Measurements from ENCODE around the gene RD3L. TPM values are rescaled to one million over a fixed set of nuclear protein-coding genes. Genes with fewer than 3 reads are reported as not detected.

RD3L gene
- total and polyA plus RNA-seq, 8 donors = not detected

DNA sequence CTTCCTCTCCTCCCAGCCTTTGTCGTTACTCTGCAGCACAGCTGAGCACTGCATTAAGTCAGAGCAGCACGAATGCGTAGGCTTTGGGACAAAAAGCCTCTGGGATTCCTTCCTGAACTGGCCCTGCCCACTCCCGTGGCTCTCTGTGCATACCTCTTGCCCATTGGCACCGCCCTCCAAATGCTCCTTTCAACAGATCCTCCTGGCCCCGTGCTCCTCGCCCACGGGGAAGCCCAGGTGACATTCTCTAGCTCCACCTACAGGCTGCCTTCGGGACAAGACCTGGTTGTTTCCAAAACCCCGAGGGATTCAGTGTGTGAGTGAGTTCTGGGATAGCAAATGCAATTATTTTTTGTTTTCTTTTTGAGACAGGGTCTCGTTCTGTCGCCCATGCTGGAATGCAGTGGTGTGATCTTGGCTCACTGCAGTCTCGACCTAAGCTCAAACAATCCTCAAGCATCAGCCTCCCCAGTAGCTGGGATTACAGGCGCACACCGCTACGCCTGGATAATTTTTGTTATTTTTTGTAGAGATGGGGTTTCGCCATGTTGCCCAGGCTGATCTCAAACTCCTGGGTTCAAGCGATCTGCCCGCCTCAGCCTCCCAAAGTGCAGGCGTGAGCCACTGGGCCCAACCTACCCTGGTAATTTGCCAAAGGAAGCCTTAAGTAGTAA lies 31.9 kb downstream of the RD3L start:
- H3K27ac ChIP-seq = peak overlapping the region in 2 of 4 donors; percentile 30 to 39
- H3K4me1 ChIP-seq = peaks cover 0 to 4% (median 0%) of the 10 kb centered on the region in 3 donors
- DNase-seq (peak; percentile 83 to 93 (median 88)), FAIRE-seq (no peak), ATAC-seq (peak; percentile 98 to 100 (median 99))
- peaks cover 0 to 29% (median 8%) of the 10 kb centered on the region in 3 donors for H3K36me3 ChIP-seq
- intact Hi-C loops (cut with DNase I) = loop anchor here in 2 of 3 donors (5.0 to 10.0 kb wide), 3 partner anchors 103 to 346 kb away; partner anchors contain the start of genes BAG5 (in 1 of the 2) and COA8 (in 1 of the 2)
- TF ChIP-seq, protein P1, sequence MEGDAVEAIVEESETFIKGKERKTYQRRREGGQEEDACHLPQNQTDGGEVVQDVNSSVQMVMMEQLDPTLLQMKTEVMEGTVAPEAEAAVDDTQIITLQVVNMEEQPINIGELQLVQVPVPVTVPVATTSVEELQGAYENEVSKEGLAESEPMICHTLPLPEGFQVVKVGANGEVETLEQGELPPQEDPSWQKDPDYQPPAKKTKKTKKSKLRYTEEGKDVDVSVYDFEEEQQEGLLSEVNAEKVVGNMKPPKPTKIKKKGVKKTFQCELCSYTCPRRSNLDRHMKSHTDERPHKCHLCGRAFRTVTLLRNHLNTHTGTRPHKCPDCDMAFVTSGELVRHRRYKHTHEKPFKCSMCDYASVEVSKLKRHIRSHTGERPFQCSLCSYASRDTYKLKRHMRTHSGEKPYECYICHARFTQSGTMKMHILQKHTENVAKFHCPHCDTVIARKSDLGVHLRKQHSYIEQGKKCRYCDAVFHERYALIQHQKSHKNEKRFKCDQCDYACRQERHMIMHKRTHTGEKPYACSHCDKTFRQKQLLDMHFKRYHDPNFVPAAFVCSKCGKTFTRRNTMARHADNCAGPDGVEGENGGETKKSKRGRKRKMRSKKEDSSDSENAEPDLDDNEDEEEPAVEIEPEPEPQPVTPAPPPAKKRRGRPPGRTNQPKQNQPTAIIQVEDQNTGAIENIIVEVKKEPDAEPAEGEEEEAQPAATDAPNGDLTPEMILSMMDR (IDR thresholded peaks at IDR 0.05) = peak; percentile 44 to 83 (median 68)
- H3K4me3 ChIP-seq = no peak overlapping the region
- H3K27me3 ChIP-seq = no peaks in the 10 kb centered on the region
- no peaks in the 10 kb centered on the region for H3K9me3 ChIP-seq
- 19 to 22% methylated on average over 20 of the region's 20 CpGs for WGBS, 2 donors

DNA sequence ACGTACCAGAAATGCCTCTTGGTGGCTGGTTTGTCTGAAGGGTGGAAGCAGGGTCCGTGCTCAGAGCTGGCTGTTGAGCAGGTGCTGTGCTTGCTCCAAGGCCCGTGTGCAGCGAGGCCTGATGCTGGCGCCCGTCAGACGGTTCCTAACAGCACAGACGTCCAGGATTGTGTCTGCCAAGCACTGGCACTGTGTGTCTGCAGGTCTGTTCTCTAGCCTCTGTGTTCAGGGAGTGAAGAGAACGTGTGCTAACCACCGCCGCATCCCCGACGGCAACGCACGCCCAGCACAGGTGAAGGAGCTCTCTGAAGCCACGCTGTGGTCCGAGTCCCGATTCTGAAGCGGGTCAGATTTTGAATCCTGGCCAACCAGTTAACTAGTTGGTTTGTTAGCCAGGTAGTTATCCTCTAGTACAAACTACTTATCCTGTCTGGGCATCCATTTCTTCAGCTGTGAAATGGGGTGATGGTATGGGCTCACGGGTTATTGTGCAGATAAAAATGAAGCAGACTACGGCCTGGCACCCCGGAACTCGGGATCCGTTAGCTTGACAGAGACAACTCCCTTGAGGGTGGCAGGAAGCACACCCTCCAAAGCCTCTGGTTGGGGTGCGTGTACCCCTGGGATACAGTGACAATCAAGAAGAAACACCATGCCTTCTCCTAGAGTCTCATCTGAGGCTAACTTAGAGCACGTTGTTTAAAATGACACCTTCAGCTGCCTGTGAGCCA lies 32.6 kb downstream of the RD3L start:
- H3K9me3 ChIP-seq = no peaks in the 10 kb centered on the region
- ATAC-seq = no peak
- FAIRE-seq = no peak
- WGBS, 2 donors = 75 to 83% methylated on average over 26 of the region's 26 CpGs
- peaks cover 0 to 4% (median 0%) of the 10 kb centered on the region in 3 donors for H3K4me1 ChIP-seq
- H3K4me3 ChIP-seq = no peak overlapping the region
- H3K36me3 ChIP-seq = peaks cover 0 to 29% (median 8%) of the 10 kb centered on the region in 3 donors
- TF ChIP-seq, protein P1 (IDR thresholded peaks at IDR 0.05) = no peak
- peak in 1 of 6 donors; percentile 60 for DNase-seq
- H3K27me3 ChIP-seq = no peaks in the 10 kb centered on the region
- intact Hi-C loops (cut with DNase I) = loop anchor here in 2 of 3 donors (5.0 to 10.0 kb wide), 3 partner anchors 102 to 345 kb away; partner anchors contain the start of genes BAG5 (in 1 of the 2) and COA8 (in 1 of the 2)
- peak overlapping the region in 2 of 4 donors; percentile 30 to 39 for H3K27ac ChIP-seq

DNA sequence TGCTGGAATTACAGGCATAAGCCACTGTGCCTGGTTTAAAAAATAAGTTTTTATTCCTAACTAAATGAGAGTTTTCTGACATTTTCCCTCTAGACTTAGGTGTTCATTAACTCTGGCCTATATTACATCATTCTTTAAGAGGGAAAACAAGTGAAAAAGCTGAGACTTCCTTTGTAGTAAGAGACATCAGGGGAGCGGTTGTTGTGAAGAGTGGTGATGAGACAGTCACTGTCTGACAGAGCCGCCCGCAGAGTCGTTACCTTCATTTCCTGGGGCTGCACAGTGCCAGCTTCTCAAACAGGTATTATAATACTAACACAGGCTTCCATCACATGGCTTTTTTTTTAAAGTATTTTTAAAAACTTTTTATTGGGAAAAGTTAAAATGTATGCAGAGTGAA lies 33.7 kb downstream of the RD3L start:
- TF ChIP-seq, protein P1 (IDR thresholded peaks at IDR 0.05) = no peak
- 91 to 92% methylated on average over 4 of the region's 4 CpGs for WGBS, 2 donors
- Histone ChIP-seq H3K27me3 (no peaks in the 10 kb centered on the region), H3K4me1 (peaks cover 0 to 4% (median 0%) of the 10 kb centered on the region in 3 donors), H3K4me3 (no peak overlapping the region), H3K36me3 (peaks cover 0 to 20% (median 4%) of the 10 kb centered on the region in 3 donors), H3K9me3 (no peaks in the 10 kb centered on the region), H3K27ac (no peak overlapping the region)
- DNase-seq (peak in 1 of 6 donors; percentile 6), ATAC-seq (no peak), FAIRE-seq (no peak)
- intact Hi-C loops (cut with DNase I) = no loop called here

DNA sequence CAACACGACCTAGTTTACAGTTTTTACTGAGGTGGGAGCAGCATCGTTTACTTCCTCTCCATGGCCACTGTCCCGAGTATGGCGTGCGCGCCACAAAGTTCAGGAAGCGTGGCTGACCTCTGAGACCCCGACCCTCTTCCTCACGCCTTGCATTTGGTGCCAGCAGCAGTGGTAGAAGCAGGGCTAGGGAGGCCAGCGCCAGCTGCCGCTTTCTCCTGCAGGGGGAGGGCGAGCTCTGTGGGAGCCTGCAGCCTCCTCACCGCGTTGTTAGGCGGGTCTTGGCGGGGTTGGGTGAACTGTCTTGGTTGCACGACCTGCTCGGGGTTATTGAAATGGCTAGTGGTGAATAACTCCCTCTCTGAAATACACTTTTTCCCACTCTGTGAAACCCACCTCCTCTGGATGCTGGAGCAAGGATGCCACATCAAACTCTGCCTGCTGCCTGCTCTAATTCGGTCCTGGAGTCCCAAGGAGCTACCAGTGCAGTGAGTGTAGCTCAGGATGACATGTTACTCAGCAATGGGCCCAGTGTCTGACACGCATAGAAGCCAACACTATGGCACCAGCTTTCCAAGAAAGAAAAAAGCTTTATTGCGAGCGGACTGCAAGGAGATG lies 36.4 kb downstream of the RD3L start:
- intact Hi-C loops (cut with DNase I) = no loop called here
- H3K36me3 ChIP-seq = no peaks in the 10 kb centered on the region
- H3K4me3 ChIP-seq = no peak overlapping the region
- TF ChIP-seq, protein P1 (IDR thresholded peaks at IDR 0.05) = no peak
- peaks cover 0 to 10% (median 4%) of the 10 kb centered on the region in 3 donors for H3K4me1 ChIP-seq
- 69 to 79% methylated on average over 22 of the region's 22 CpGs for WGBS, 2 donors
- peak in 2 of 6 donors; percentile 11 to 28 for DNase-seq
- ATAC-seq = no peak
- H3K27ac ChIP-seq = no peak overlapping the region
- no peaks in the 10 kb centered on the region for H3K9me3 ChIP-seq
- H3K27me3 ChIP-seq = no peaks in the 10 kb centered on the region
- no peak for FAIRE-seq
